GM21423 (cell line): ENCODE measurements around the gene MAPK8IP3.
"Not testable (repeated sequence)": the region's sequence is repeated elsewhere in the genome, so short reads cannot be mapped to it uniquely, and the experiment has no call there.

Source experiments
- ATAC-seq: cut with Tn5 transposase; IDR thresholded peaks from one replicate; pipeline ENCODE4 v1.9.1; 2021; ENCODE audit warnings: mild to moderate bottlenecking, moderate library complexity; ENCODE audit not compliant: unreplicated experiment

The MAPK8IP3 gene

GRCh38 chr16:1732071-1732470, 26.1 kb downstream of the MAPK8IP3 start:
- no peak for ATAC-seq

GRCh38 chr16:1732551-1732987, 26.6 kb downstream of the MAPK8IP3 start:
- not testable (repeated sequence) for ATAC-seq

- no peak for ATAC-seq
Measured at GRCh38 chr16:1734123-1734522, 28.1 kb downstream of the MAPK8IP3 start.

GRCh38 chr16:1734816-1735215, 28.8 kb downstream of the MAPK8IP3 start:
- ATAC-seq, result no peak

- ATAC-seq, result no peak
Measured at GRCh38 chr16:1740234-1740633, 34.2 kb downstream of the MAPK8IP3 start.

GRCh38 chr16:1740781-1741490, 34.9 kb downstream of the MAPK8IP3 start:
- ATAC-seq, result no peak

- no peak for ATAC-seq
Measured at GRCh38 chr16:1741553-1742165, 35.7 kb downstream of the MAPK8IP3 start.

GRCh38 chr16:1743376-1744337, 37.7 kb downstream of the MAPK8IP3 start:
- ATAC-seq, result no peak

- ATAC-seq, result no peak
Measured at GRCh38 chr16:1744338-1744840, 38.4 kb downstream of the MAPK8IP3 start.

GRCh38 chr16:1745181-1745899, 39.3 kb downstream of the MAPK8IP3 start:
- no peak for ATAC-seq

GRCh38 chr16:1745900-1746692, 40.1 kb downstream of the MAPK8IP3 start:
- no peak for ATAC-seq

- ATAC-seq, result no peak
Measured at GRCh38 chr16:1746693-1747195, 40.7 kb downstream of the MAPK8IP3 start.

GRCh38 chr16:1747934-1748333, 41.9 kb downstream of the MAPK8IP3 start:
- no peak for ATAC-seq

GRCh38 chr16:1749152-1750117, 43.4 kb downstream of the MAPK8IP3 start:
- ATAC-seq, result no peak

- no peak for ATAC-seq
Measured at GRCh38 chr16:1751946-1752345, 46.0 kb downstream of the MAPK8IP3 start.

- ATAC-seq, result no peak
Measured at GRCh38 chr16:1752853-1753252, 46.9 kb downstream of the MAPK8IP3 start.

- no peak for ATAC-seq
Measured at GRCh38 chr16:1754204-1754603, 48.2 kb downstream of the MAPK8IP3 start.

GRCh38 chr16:1757714-1758461, 51.9 kb downstream of the MAPK8IP3 start:
- ATAC-seq, result no peak
